Brain microvascular endothelial cell (primary cell): ENCODE results near the gene EXOC6B.

Experiments
- DNase-seq: peaks from one replicate; pipeline ENCODE4 v3.0.0-alpha.2; 2020
- H3K27ac ChIP-seq: fragments of 250-450 bp; sonication (Bioruptor Pico); 2 replicates; pipeline ENCODE4 v1.5.1; 2020; ENCODE audit warnings: mild to moderate bottlenecking, moderate library complexity
- H3K27me3 ChIP-seq: fragments of 250-450 bp; sonication (Bioruptor Pico); replicated peaks from 2 replicates; pipeline ENCODE4 v1.5.1; 2020; ENCODE audit warnings: mild to moderate bottlenecking
- H3K36me3 ChIP-seq: fragments of 250-450 bp; sonication (Bioruptor Pico); replicated peaks from 2 replicates; pipeline ENCODE4 v1.5.1; 2020; ENCODE audit warnings: mild to moderate bottlenecking
- H3K4me3 ChIP-seq: 2 replicates; pipeline ENCODE4 v1.5.1; 2011; ENCODE audit warnings: low read depth, mild to moderate bottlenecking, control low read depth, low read length, moderate library complexity
- in situ Hi-C: cut with HindIII; loops from 2 replicates; pipeline ENCODE4 v1.10.0; 2017; ENCODE audit warnings: low sequenced_read_pairs, low pct_ligation_motif_present
- TF ChIP-seq, protein P1 (sequence below): IDR thresholded peaks from 2 replicates; pipeline ENCODE4 v1.5.1; 2011; ENCODE audit warnings: low read depth, mild to moderate bottlenecking, moderate library complexity, low read length, control low read depth, inconsistent platforms; ENCODE audit errors: missing control alignments

EXOC6B gene

DNA sequence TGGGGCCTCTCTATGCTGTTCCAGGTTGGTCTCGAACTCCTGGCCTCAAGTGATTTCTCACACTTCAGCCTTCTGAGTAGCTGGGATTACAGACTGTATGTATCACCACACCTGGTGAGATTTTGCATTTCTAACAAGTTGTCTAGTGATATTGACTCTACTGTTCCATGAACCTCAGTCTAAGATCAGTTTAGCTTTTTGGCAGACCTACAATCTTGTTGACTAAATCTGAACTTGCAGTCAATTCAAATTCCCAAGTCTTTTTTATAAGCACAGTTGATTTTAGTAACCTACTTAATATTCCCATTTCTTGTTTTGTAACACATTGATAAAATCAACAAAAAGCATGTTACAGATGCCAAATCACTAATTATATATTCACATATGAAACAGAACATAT is 412.1 kb downstream of the EXOC6B start:
- TF ChIP-seq, protein P1, sequence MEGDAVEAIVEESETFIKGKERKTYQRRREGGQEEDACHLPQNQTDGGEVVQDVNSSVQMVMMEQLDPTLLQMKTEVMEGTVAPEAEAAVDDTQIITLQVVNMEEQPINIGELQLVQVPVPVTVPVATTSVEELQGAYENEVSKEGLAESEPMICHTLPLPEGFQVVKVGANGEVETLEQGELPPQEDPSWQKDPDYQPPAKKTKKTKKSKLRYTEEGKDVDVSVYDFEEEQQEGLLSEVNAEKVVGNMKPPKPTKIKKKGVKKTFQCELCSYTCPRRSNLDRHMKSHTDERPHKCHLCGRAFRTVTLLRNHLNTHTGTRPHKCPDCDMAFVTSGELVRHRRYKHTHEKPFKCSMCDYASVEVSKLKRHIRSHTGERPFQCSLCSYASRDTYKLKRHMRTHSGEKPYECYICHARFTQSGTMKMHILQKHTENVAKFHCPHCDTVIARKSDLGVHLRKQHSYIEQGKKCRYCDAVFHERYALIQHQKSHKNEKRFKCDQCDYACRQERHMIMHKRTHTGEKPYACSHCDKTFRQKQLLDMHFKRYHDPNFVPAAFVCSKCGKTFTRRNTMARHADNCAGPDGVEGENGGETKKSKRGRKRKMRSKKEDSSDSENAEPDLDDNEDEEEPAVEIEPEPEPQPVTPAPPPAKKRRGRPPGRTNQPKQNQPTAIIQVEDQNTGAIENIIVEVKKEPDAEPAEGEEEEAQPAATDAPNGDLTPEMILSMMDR = no peak
- no peaks in the 10 kb centered on the region for H3K27me3 ChIP-seq
- no peaks in the 10 kb centered on the region for H3K36me3 ChIP-seq
- in situ Hi-C loops = no loop called here
- DNase-seq = no peak
- H3K4me3 ChIP-seq = no peak overlapping the region
- H3K27ac ChIP-seq = no peak overlapping the region

DNA sequence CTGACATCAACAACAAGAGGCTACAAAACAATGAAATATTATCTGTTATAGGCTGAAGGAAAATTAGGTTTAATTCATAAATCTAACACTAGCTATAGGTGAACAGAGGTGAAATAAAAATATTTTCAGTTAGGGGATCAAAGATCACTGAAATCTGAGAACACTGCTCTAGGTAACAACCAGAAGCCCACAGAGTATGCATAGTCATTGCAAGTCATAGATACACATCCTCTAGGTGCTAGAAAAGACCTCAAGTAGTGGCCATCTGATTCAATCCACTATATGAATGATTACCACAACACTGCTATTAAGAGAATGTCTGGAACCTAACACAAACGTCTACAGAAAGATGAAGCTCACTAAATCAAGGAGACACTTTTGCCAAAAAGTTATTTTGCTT is 413.6 kb downstream of the EXOC6B start:
- no peaks in the 10 kb centered on the region for H3K36me3 ChIP-seq
- in situ Hi-C loops = no loop called here
- no peak overlapping the region for H3K27ac ChIP-seq
- H3K27me3 ChIP-seq = no peaks in the 10 kb centered on the region
- TF ChIP-seq, protein P1 = no peak
- no peak for DNase-seq
- H3K4me3 ChIP-seq = no peak overlapping the region

DNA sequence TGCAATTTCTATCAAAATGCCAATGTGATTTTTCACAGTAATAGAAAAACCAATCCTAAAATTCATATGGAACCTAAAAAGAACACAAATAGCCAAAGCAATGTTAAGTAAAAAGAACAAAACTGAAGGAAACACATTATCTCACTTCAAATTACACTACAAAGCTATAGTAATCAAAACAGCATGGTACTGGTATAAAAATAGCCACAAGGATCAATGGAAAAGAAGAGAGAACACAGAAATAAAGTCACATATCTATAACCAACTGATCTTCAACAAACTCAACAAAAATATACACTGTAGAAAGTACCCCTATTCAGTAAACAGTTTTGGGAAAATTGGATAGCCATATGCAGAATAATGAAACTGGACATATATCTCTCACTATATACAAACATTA is 426.0 kb downstream of the EXOC6B start:
- H3K4me3 ChIP-seq = no peak overlapping the region
- in situ Hi-C loops = no loop called here
- H3K27me3 ChIP-seq = no peaks in the 10 kb centered on the region
- DNase-seq = no peak
- H3K36me3 ChIP-seq = no peaks in the 10 kb centered on the region
- TF ChIP-seq, protein P1 = no peak
- H3K27ac ChIP-seq = no peak overlapping the region

DNA sequence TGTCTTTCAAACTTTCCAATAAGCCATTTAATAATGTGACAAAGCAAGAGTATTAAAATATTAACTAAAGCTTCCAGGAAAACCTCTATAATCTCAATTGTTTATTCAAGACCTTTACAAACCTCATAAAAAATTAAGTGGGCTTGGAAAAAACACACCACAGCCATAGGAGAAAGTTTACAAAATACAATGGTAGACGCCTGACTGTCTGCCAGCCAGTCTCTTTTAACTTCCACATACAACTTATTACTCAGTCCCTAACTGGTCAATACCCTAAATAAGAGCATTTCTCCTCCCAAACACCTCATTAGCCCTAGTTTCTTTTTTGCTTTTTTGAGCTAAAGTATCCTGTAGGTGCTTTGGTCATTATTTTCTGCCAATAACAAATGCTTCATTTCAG is 430.7 kb downstream of the EXOC6B start:
- in situ Hi-C loops = no loop called here
- no peak overlapping the region for H3K27ac ChIP-seq
- TF ChIP-seq, protein P1 = no peak
- no peak for DNase-seq
- H3K27me3 ChIP-seq = no peaks in the 10 kb centered on the region
- no peaks in the 10 kb centered on the region for H3K36me3 ChIP-seq
- H3K4me3 ChIP-seq = no peak overlapping the region

DNA sequence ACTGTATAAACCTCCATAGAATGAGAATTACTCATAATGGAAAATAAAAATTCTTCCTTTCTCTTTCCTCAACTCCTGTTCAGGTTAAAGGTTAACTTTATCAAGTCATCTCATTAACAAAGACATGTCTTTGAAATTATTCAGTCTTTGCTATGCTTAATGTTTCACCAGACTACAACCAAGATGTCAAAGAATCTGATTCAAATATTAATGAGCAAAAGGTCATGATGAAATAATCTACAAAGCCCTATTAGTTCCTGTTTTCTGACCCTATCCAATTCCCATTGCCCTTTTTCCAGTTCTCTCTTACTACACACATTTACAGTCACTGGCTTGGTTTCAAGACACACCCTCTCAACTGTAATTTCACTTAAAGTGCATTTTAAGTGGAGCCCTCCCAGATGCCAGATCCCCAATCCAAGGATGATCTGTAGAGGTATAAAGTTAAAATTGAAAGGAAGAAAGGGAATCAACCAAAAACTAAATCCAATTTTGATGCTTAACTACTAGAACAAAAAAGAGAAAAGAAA is 431.2 kb downstream of the EXOC6B start:
- DNase-seq = no peak
- H3K4me3 ChIP-seq = no peak overlapping the region
- in situ Hi-C loops = no loop called here
- no peak overlapping the region for H3K27ac ChIP-seq
- no peaks in the 10 kb centered on the region for H3K36me3 ChIP-seq
- no peaks in the 10 kb centered on the region for H3K27me3 ChIP-seq
- TF ChIP-seq, protein P1 = no peak

DNA sequence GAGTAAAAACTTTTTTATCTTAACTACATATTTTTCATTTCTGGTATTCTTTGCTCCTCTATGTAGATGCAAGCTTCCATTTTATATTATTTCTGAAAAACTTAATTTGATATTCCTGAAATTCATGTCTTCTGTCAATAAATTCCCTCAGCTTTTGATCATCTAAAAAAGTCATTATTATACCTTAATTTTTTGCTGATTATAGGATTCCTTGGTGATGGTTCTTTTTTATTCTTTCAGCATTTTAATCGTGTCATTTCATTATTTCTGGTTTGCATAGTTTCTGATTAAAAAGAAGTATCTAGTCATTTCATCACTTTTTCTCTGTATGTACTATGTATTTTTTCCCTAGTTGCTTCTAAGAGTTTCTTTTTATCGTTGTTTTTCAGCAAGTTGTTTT is 436.4 kb downstream of the EXOC6B start:
- no peaks in the 10 kb centered on the region for H3K27me3 ChIP-seq
- TF ChIP-seq, protein P1 = no peak
- in situ Hi-C loops = no loop called here
- no peak overlapping the region for H3K27ac ChIP-seq
- no peaks in the 10 kb centered on the region for H3K36me3 ChIP-seq
- no peak for DNase-seq
- H3K4me3 ChIP-seq = no peak overlapping the region
